GM12878 (cell line): ENCODE measurements around the gene EMILIN3.

ENCODE experiments used
- BMI1 ChIP-seq: fragments of 450-650 bp; IDR thresholded peaks from 2 replicates; pipeline ENCODE4 v1.6.1; 2016; ENCODE audit warnings: mild to moderate bottlenecking, moderate library complexity, borderline replicate concordance
- HDAC6 ChIP-seq: fragments of 200-600 bp; sonication (generic); IDR thresholded peaks from one replicate; pipeline ENCODE4 v1.8.0; 2017; ENCODE audit warnings: antibody characterized with exemption; ENCODE audit not compliant: unreplicated experiment
- MXI1 ChIP-seq: fragments of 150-350 bp; IDR thresholded peaks from 2 replicates; pipeline ENCODE4 v1.6.1; 2011; ENCODE audit warnings: low read depth, mild to moderate bottlenecking, inconsistent platforms, low read length, improper control_type of control experiment
- NFIC ChIP-seq: IDR thresholded peaks from 2 replicates; pipeline ENCODE4 v1.6.1; 2012; ENCODE audit warnings: low read depth, mild to moderate bottlenecking, inconsistent platforms, low read length, moderate library complexity
- POLR2A ChIP-seq: IDR thresholded peaks from 2 replicates; pipeline ENCODE4 v1.6.1; 2011; ENCODE audit warnings: low read depth, mild to moderate bottlenecking, low read length
- POLR2AphosphoS5 ChIP-seq: IDR thresholded peaks from 2 replicates; pipeline ENCODE4 v1.6.1; 2011; ENCODE audit warnings: mild to moderate bottlenecking, low read length, inconsistent platforms
- RAD51 ChIP-seq: fragments of 450-650 bp; IDR thresholded peaks from 2 replicates; pipeline ENCODE4 v1.6.1; 2016; ENCODE audit warnings: moderate library complexity, mild to moderate bottlenecking, inconsistent platforms
- SPI1 ChIP-seq: IDR thresholded peaks from 2 replicates; pipeline ENCODE4 v1.6.1; 2011; ENCODE audit warnings: low read depth, mild to moderate bottlenecking, low read length, moderate library complexity, borderline replicate concordance; ENCODE audit not compliant: insufficient read depth
- YY1 ChIP-seq: IDR thresholded peaks from 2 replicates; pipeline ENCODE4 v1.6.1; 2011; ENCODE audit warnings: low read depth, mild to moderate bottlenecking, low read length
- ZNF207 ChIP-seq: fragments of 450-650 bp; IDR thresholded peaks from 2 replicates; pipeline ENCODE4 v1.6.1; 2014; ENCODE audit warnings: antibody characterized with exemption, mild to moderate bottlenecking, borderline replicate concordance
- ZNF274 ChIP-seq: IDR thresholded peaks from one replicate; pipeline ENCODE4 v1.8.0; 2011; ENCODE audit not compliant: insufficient read length, insufficient read depth
- ZZZ3 ChIP-seq: IDR thresholded peaks from 2 replicates; pipeline ENCODE4 v1.6.1; 2011; ENCODE audit warnings: low read depth; ENCODE audit not compliant: control insufficient read depth, insufficient read length
- TF ChIP-seq, protein P1 (sequence below): IDR thresholded peaks from 2 replicates; pipeline ENCODE4 v1.6.1; 2012; ENCODE audit warnings: mild to moderate bottlenecking, low read depth, low read length
- TF ChIP-seq, protein P2 (sequence below): fragments of 450-650 bp; IDR thresholded peaks from 2 replicates; pipeline ENCODE4 v1.6.1; 2018; ENCODE audit warnings: mild to moderate bottlenecking, low read depth, moderate library complexity; ENCODE audit not compliant: partially characterized antibody

DNA sequence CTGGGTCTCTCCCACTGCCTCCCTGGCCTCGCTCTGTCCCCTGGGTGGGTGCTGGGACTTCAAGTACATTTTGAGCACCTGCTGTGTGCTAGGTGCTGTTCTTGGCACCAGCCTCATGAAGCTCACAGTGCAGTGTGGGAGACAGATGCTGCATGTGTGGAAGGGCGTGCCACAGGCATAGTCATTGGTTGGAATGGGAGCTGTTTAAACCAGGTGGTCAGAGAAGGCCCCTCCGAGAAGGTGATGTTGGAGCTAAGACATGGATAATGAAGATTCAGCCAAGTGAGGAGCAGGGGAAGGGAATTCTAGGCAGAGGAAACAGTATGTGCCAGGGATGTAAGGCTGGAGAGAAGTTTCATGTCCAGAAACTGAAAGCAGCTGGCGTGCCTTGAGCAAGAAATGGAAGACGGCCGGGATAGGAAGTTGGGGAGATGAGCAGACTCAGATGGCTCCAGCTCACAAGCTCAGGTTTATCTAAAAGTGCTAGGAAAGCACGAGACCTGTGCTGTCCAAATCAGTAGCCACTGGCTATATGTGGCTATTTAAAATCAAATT, 16.1 kb downstream of the EMILIN3 start:
- TF ChIP-seq MXI1 (no peak), POLR2A (no peak), ZZZ3 (no peak), POLR2AphosphoS5 (no peak), YY1 (no peak), HDAC6 (no peak), SPI1 (no peak), ZNF274 (no peak), ZNF207 (no peak), NFIC (no peak), BMI1 (no peak), RAD51 (no peak)
- TF ChIP-seq, protein P1, sequence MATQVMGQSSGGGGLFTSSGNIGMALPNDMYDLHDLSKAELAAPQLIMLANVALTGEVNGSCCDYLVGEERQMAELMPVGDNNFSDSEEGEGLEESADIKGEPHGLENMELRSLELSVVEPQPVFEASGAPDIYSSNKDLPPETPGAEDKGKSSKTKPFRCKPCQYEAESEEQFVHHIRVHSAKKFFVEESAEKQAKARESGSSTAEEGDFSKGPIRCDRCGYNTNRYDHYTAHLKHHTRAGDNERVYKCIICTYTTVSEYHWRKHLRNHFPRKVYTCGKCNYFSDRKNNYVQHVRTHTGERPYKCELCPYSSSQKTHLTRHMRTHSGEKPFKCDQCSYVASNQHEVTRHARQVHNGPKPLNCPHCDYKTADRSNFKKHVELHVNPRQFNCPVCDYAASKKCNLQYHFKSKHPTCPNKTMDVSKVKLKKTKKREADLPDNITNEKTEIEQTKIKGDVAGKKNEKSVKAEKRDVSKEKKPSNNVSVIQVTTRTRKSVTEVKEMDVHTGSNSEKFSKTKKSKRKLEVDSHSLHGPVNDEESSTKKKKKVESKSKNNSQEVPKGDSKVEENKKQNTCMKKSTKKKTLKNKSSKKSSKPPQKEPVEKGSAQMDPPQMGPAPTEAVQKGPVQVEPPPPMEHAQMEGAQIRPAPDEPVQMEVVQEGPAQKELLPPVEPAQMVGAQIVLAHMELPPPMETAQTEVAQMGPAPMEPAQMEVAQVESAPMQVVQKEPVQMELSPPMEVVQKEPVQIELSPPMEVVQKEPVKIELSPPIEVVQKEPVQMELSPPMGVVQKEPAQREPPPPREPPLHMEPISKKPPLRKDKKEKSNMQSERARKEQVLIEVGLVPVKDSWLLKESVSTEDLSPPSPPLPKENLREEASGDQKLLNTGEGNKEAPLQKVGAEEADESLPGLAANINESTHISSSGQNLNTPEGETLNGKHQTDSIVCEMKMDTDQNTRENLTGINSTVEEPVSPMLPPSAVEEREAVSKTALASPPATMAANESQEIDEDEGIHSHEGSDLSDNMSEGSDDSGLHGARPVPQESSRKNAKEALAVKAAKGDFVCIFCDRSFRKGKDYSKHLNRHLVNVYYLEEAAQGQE = no peak
- TF ChIP-seq, protein P2, sequence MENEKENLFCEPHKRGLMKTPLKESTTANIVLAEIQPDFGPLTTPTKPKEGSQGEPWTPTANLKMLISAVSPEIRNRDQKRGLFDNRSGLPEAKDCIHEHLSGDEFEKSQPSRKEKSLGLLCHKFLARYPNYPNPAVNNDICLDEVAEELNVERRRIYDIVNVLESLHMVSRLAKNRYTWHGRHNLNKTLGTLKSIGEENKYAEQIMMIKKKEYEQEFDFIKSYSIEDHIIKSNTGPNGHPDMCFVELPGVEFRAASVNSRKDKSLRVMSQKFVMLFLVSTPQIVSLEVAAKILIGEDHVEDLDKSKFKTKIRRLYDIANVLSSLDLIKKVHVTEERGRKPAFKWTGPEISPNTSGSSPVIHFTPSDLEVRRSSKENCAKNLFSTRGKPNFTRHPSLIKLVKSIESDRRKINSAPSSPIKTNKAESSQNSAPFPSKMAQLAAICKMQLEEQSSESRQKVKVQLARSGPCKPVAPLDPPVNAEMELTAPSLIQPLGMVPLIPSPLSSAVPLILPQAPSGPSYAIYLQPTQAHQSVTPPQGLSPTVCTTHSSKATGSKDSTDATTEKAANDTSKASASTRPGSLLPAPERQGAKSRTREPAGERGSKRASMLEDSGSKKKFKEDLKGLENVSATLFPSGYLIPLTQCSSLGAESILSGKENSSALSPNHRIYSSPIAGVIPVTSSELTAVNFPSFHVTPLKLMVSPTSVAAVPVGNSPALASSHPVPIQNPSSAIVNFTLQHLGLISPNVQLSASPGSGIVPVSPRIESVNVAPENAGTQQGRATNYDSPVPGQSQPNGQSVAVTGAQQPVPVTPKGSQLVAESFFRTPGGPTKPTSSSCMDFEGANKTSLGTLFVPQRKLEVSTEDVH = no peak
